Upper lobe of left lung (tissue), 6 donors: ENCODE results near the gene SHROOM4. TPM values are rescaled to one million over a fixed set of nuclear protein-coding genes. Genes with fewer than 3 reads are reported as not detected.

Source experiments
- ATAC-seq, 2 donors: fragments of 200-7000 bp; cut with Tn5 transposase; one replicate each; pipeline ENCODE4 v1.9.1; 2022; ENCODE audit warnings: mild to moderate bottlenecking in 2 of 2, moderate library complexity in 2 of 2; ENCODE audit not compliant: low FRiP score in 2 of 2
- DNase-seq, 2 donors: peaks; one replicate each; pipeline ENCODE4 v3.0.0-alpha.2; 2019 to 2020
- H3K27ac ChIP-seq, 4 donors: fragments of 200-600 bp; sonication (generic); one replicate each; pipeline ENCODE4 v1.5.1; 2016 to 2019
- H3K27me3 ChIP-seq, 4 donors: fragments of 200-600 bp; sonication (generic); one replicate each; pipeline ENCODE4 v1.5.1; 2017 to 2019
- H3K36me3 ChIP-seq, 4 donors: fragments of 200-600 bp; sonication (generic); one replicate each; pipeline ENCODE4 v1.5.1; 2016 to 2019
- H3K4me1 ChIP-seq, 4 donors: fragments of 200-600 bp; sonication (generic); one replicate each; pipeline ENCODE4 v1.5.1; 2018 to 2019
- H3K4me3 ChIP-seq, 4 donors: fragments of 200-600 bp; sonication (generic); one replicate each; pipeline ENCODE4 v1.5.1; 2017 to 2019; ENCODE audit warnings: mild to moderate bottlenecking in 2 of 4, moderate library complexity in 1 of 4
- H3K9me3 ChIP-seq, 4 donors: fragments of 200-600 bp; sonication (generic); one replicate each; pipeline ENCODE4 v1.5.1; 2018 to 2019
- CTCF ChIP-seq, 6 experiments: fragments of 450-650 bp in 4 of 6; fragments of 200-600 bp in 2 of 6; sonication (generic) in 2 of 6; IDR thresholded peaks; one replicate each; pipeline ENCODE4 v1.5.1; 2016 to 2019; ENCODE audit warnings: antibody characterized with exemption in 6 of 6
- EP300 ChIP-seq, 4 donors: sonication (generic); formaldehyde crosslinking; IDR thresholded peaks; one replicate each; pipeline ENCODE4 v1.5.1; 2017; ENCODE audit warnings: antibody characterized with exemption in 4 of 4, control low read depth in 2 of 4
- POLR2A ChIP-seq, 4 donors: fragments of 450-650 bp; IDR thresholded peaks; one replicate each; pipeline ENCODE4 v1.5.1; 2016 to 2017; ENCODE audit warnings: antibody characterized with exemption in 4 of 4, mild to moderate bottlenecking in 2 of 4
- POLR2AphosphoS5 ChIP-seq, 2 donors: sonication (generic); formaldehyde crosslinking; IDR thresholded peaks; one replicate each; pipeline ENCODE4 v1.5.1; 2017; ENCODE audit warnings: antibody characterized with exemption in 2 of 2
- WGBS, 2 donors: methylation state at CpG; one replicate each; pipeline ENCODE4 v1.1.5; 2017 to 2018; 5-methylcytosine and 5-hydroxymethylcytosine counted together
- total RNA-seq, 6 donors: library from RNA; depleted of rRNA in 4 of 6; stranded (reverse); fragments of >200 nt in 4 of 6; gene quantifications; one replicate each; pipeline versions ENCODE4 v1.1.0 to v1.2.1, GENCODE V29; 2016 to 2021
- donor health status: DM: no; HTN: no; CAD: no; lungs with moderate emphysema.
- donor health status: DM: no; HTN: yes; CAD: no; lungs with severe emphysema.

The SHROOM4 gene
- total RNA-seq, 6 donors from 2014 or later = 26.7 to 51.4 (median 35.3) TPM

- ATAC-seq (no peak), DNase-seq (no peak)
- 77 to 92% methylated on average over 2 of the region's 2 CpGs for WGBS, 2 donors
- Histone ChIP-seq H3K36me3 (no peaks in the 10 kb centered on the region), H3K27me3 (no peaks in the 10 kb centered on the region), H3K9me3 (no peaks in the 10 kb centered on the region), H3K27ac (no peak overlapping the region), H3K4me3 (no peak overlapping the region), H3K4me1 (no peaks in the 10 kb centered on the region)
- TF ChIP-seq CTCF (IDR thresholded peaks at IDR 0.05) = no peak
- TF ChIP-seq POLR2AphosphoS5 (IDR thresholded peaks at IDR 0.05) = no peak
- no peak for TF ChIP-seq EP300 (IDR thresholded peaks at IDR 0.05)
- TF ChIP-seq POLR2A (IDR thresholded peaks at IDR 0.05) = no peak
Observed at GRCh38 chrX:50825825-50826224, 11.8 kb upstream of the SHROOM4 start.

GRCh38 chrX:50818986-50819385, 5.0 kb upstream of the SHROOM4 start:
- H3K4me3 ChIP-seq = no peak overlapping the region
- TF ChIP-seq EP300 (IDR thresholded peaks at IDR 0.05) (no peak), POLR2A (IDR thresholded peaks at IDR 0.05) (no peak), CTCF (IDR thresholded peaks at IDR 0.05) (no peak), POLR2AphosphoS5 (IDR thresholded peaks at IDR 0.05) (no peak)
- no peaks in the 10 kb centered on the region for H3K9me3 ChIP-seq
- no peaks in the 10 kb centered on the region for H3K36me3 ChIP-seq
- no peak overlapping the region for H3K27ac ChIP-seq
- WGBS, 2 donors = 55 to 89% methylated on average over 1 of the region's 1 CpG
- no peaks in the 10 kb centered on the region for H3K27me3 ChIP-seq
- peaks cover 0 to 5% (median 0%) of the 10 kb centered on the region in 4 donors for H3K4me1 ChIP-seq
- no peak for ATAC-seq
- DNase-seq = no peak

GRCh38 chrX:50815120-50815519, 1.1 kb upstream of the SHROOM4 start:
- no peak for TF ChIP-seq POLR2AphosphoS5 (IDR thresholded peaks at IDR 0.05)
- TF ChIP-seq CTCF (IDR thresholded peaks at IDR 0.05) = no peak
- TF ChIP-seq POLR2A (IDR thresholded peaks at IDR 0.05) = no peak
- no peak for TF ChIP-seq EP300 (IDR thresholded peaks at IDR 0.05)
- DNase-seq = no peak
- no peak overlapping the region for H3K27ac ChIP-seq
- H3K9me3 ChIP-seq = no peaks in the 10 kb centered on the region
- H3K36me3 ChIP-seq = no peaks in the 10 kb centered on the region
- no peak overlapping the region for H3K4me3 ChIP-seq
- ATAC-seq = no peak
- 52 to 67% methylated on average over 8 to 9 of the region's 9 CpGs for WGBS, 2 donors
- H3K4me1 ChIP-seq = peaks cover 0 to 9% (median 0%) of the 10 kb centered on the region in 4 donors
- H3K27me3 ChIP-seq = no peaks in the 10 kb centered on the region

GRCh38 chrX:50814701-50815100, 707 bp upstream of the SHROOM4 start:
- Histone ChIP-seq H3K4me3 (peak overlapping the region in 2 of 4 donors; percentile 57 to 64), H3K27ac (peak overlapping the region; percentile 75 to 89 (median 80)), H3K27me3 (no peaks in the 10 kb centered on the region), H3K36me3 (no peaks in the 10 kb centered on the region), H3K4me1 (peaks cover 0 to 9% (median 0%) of the 10 kb centered on the region in 4 donors), H3K9me3 (no peaks in the 10 kb centered on the region)
- no peak for ATAC-seq
- WGBS, 2 donors = 0 to 52% methylated on average over 1 to 6 of the region's 6 CpGs
- no peak for TF ChIP-seq EP300 (IDR thresholded peaks at IDR 0.05)
- no peak for TF ChIP-seq CTCF (IDR thresholded peaks at IDR 0.05)
- TF ChIP-seq POLR2AphosphoS5 (IDR thresholded peaks at IDR 0.05) = no peak
- no peak for TF ChIP-seq POLR2A (IDR thresholded peaks at IDR 0.05)
- DNase-seq = peak in 1 of 2 donors; percentile 3
